Prostate gland (tissue), 2 donors: ENCODE results near the gene ZSWIM8. TPM values are rescaled to one million over a fixed set of nuclear protein-coding genes. Genes with fewer than 3 reads are reported as not detected.

Source experiments
- DNase-seq: peaks from one replicate; pipeline ENCODE4 v3.0.0-alpha.2; 2019; ENCODE audit warnings: low spot score
- H3K27ac ChIP-seq, 2 donors: fragments of 200-600 bp; sonication (generic); 2 replicates each; pipeline ENCODE4 v1.5.1; 2017 to 2019
- H3K27me3 ChIP-seq: fragments of 200-600 bp; sonication (generic); replicated peaks from 2 replicates; pipeline ENCODE4 v1.5.1; 2019; ENCODE audit not compliant: insufficient read depth
- H3K36me3 ChIP-seq, 2 donors: fragments of 200-600 bp; sonication (generic); 1 replicate in 1 of 2; 2 replicates in 1 of 2; pipeline versions ENCODE4 v1.5.1 to v1.8.1; 2017 to 2019
- H3K4me1 ChIP-seq: fragments of 200-600 bp; sonication (generic); replicated peaks from 2 replicates; pipeline ENCODE4 v1.5.1; 2019
- H3K4me3 ChIP-seq, 2 donors: fragments of 200-600 bp; sonication (generic); 2 replicates each; pipeline ENCODE4 v1.5.1; 2017 to 2019
- H3K9me3 ChIP-seq: fragments of 200-600 bp; sonication (generic); 2 replicates; pipeline ENCODE4 v1.5.1; 2017
- CTCF ChIP-seq, 4 experiments: fragments of 200-600 bp in 2 of 4; fragments of 450-650 bp in 2 of 4; sonication (generic) in 2 of 4; IDR thresholded peaks; 1 replicate in 3 of 4; 2 replicates in 1 of 4; pipeline ENCODE4 v1.5.1; 2016 to 2019; ENCODE audit warnings: antibody characterized with exemption in 4 of 4, mild to moderate bottlenecking in 2 of 4, moderate library complexity in 2 of 4
- POLR2A ChIP-seq: fragments of 450-650 bp; IDR thresholded peaks from one replicate; pipeline ENCODE4 v1.6.1; 2016; ENCODE audit warnings: antibody characterized with exemption, mild to moderate bottlenecking
- POLR2AphosphoS5 ChIP-seq: sonication (generic); formaldehyde crosslinking; IDR thresholded peaks from one replicate; pipeline ENCODE4 v1.6.1; 2017; ENCODE audit warnings: antibody characterized with exemption
- WGBS: methylation state at CpG from one replicate; pipeline ENCODE4 v1.1.5; 2018; 5-methylcytosine and 5-hydroxymethylcytosine counted together
- intact Hi-C: fragments of 100-400 bp; cut with DNase I; formaldehyde crosslinking; loops from one replicate; pipeline ENCODE4 v1.14.2; 2022
- total RNA-seq, 2 donors: library from RNA; depleted of rRNA; stranded (reverse); fragments of >200 nt; gene quantifications; one replicate each; pipeline ENCODE4 v1.1.0, GENCODE V29; 2016

The ZSWIM8 gene
- total RNA-seq, 2 donors from 2014 or later = 80.6 to 246 TPM

GRCh38 chr10:73843261-73843660 is 57.9 kb downstream of the ZSWIM8 start:
- no peak overlapping the region for H3K4me3 ChIP-seq
- no peak for DNase-seq
- H3K36me3 ChIP-seq = peaks cover 3 to 31% of the 10 kb centered on the region in 2 donors
- H3K9me3 ChIP-seq = no peaks in the 10 kb centered on the region
- no peaks in the 10 kb centered on the region for H3K4me1 ChIP-seq
- TF ChIP-seq POLR2A (no peak), CTCF (IDR thresholded peaks at IDR 0.05) (no peak), POLR2AphosphoS5 (no peak)
- intact Hi-C loops = no loop called here
- 82% methylated on average over 5 of the region's 5 CpGs for WGBS
- no peaks in the 10 kb centered on the region for H3K27me3 ChIP-seq
- no peak overlapping the region for H3K27ac ChIP-seq

- 86% methylated on average over 7 of the region's 7 CpGs for WGBS
- intact Hi-C loops = no loop called here
- no peak overlapping the region for H3K27ac ChIP-seq
- no peaks in the 10 kb centered on the region for H3K4me1 ChIP-seq
- H3K36me3 ChIP-seq = peaks cover 0 to 25% of the 10 kb centered on the region in 2 donors
- no peak for DNase-seq
- H3K9me3 ChIP-seq = no peaks in the 10 kb centered on the region
- H3K27me3 ChIP-seq = no peaks in the 10 kb centered on the region
- no peak for TF ChIP-seq POLR2AphosphoS5
- TF ChIP-seq CTCF (IDR thresholded peaks at IDR 0.05) = no peak
- no peak for TF ChIP-seq POLR2A
- H3K4me3 ChIP-seq = no peak overlapping the region
Observed at GRCh38 chr10:73847031-73847430, 61.6 kb downstream of the ZSWIM8 start.

GRCh38 chr10:73848821-73849489 is 63.5 kb downstream of the ZSWIM8 start:
- Histone ChIP-seq H3K4me1 (no peaks in the 10 kb centered on the region), H3K36me3 (peaks cover 0 to 19% of the 10 kb centered on the region in 2 donors), H3K27ac (peak overlapping the region in 1 of 2 donors; percentile 53), H3K27me3 (no peaks in the 10 kb centered on the region), H3K9me3 (no peaks in the 10 kb centered on the region), H3K4me3 (no peak overlapping the region)
- intact Hi-C loops = loop anchor here (1.0 kb wide), 1 partner anchor 30 kb away; no protein-coding TSS in a partner anchor
- peak; percentile 72 for DNase-seq
- 45% methylated on average over 17 of the region's 17 CpGs for WGBS
- TF ChIP-seq CTCF (IDR thresholded peaks at IDR 0.05) (peak; percentile 97 to 99 (median 99)), POLR2AphosphoS5 (peak; percentile 63), POLR2A (no peak)

GRCh38 chr10:73850211-73850610 is 64.8 kb downstream of the ZSWIM8 start:
- Histone ChIP-seq H3K4me3 (no peak overlapping the region), H3K27me3 (no peaks in the 10 kb centered on the region), H3K4me1 (no peaks in the 10 kb centered on the region), H3K27ac (peak overlapping the region; percentile 48 to 53), H3K36me3 (peaks cover 0 to 19% of the 10 kb centered on the region in 2 donors), H3K9me3 (no peaks in the 10 kb centered on the region)
- DNase-seq = no peak
- 72% methylated on average over 8 of the region's 8 CpGs for WGBS
- TF ChIP-seq POLR2A (no peak), POLR2AphosphoS5 (no peak), CTCF (IDR thresholded peaks at IDR 0.05) (no peak)
- intact Hi-C loops = no loop called here
